ENCODE measurements around the gene LRRC73.
"Not testable (repeated sequence)": the region's sequence is repeated elsewhere in the genome, so short reads cannot be mapped to it uniquely, and the experiment has no call there.

Gene LRRC73

GRCh38 chr6:43515808-43516207, 5.7 kb upstream of the LRRC73 start:
- FAIRE-seq (no peak), DNase-seq (ENCODE audit: insufficient read length, low spot score) (no peak)

DNA sequence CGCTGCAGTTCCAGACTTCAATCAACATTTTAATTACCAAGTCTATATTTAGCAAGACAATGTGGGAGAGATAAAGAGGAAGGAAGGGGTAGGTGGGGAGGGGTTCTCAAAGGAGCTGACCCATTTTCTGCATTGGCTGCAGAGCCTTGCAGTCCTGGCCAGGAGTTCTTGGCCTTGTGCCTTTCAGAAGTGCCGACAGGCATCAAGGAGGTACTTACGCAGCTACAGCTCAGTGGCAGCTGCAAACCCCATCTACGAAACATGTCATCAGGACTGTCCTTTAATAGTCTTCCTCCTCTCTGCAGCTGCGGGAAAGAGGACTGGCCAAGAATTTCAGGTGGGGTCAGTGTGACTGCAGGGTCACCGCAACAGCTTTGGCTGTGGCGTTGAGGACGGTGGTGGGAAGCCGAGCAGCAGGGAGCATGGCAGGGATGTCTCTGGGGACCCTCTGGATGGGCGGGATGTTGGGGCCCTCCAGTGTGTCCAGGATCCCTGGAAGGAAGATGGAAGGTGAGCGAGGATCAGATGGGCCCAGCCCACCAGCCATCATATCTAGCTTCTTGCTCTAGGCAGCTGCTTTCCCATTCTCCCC, 1.8 kb upstream of the LRRC73 start:
- DNase-seq (ENCODE audit: insufficient read length, low spot score) (no peak), FAIRE-seq (no peak)

- DNase-seq (ENCODE audit: insufficient read length, low spot score) (no peak), FAIRE-seq (no peak)
Measured at GRCh38 chr6:43510827-43511163, 649 bp upstream of the LRRC73 start.

- FAIRE-seq (peak; percentile 51), DNase-seq (ENCODE audit: insufficient read length, low spot score) (no peak)
Measured at GRCh38 chr6:43509142-43509983, 783 bp downstream of the LRRC73 start.

DNA sequence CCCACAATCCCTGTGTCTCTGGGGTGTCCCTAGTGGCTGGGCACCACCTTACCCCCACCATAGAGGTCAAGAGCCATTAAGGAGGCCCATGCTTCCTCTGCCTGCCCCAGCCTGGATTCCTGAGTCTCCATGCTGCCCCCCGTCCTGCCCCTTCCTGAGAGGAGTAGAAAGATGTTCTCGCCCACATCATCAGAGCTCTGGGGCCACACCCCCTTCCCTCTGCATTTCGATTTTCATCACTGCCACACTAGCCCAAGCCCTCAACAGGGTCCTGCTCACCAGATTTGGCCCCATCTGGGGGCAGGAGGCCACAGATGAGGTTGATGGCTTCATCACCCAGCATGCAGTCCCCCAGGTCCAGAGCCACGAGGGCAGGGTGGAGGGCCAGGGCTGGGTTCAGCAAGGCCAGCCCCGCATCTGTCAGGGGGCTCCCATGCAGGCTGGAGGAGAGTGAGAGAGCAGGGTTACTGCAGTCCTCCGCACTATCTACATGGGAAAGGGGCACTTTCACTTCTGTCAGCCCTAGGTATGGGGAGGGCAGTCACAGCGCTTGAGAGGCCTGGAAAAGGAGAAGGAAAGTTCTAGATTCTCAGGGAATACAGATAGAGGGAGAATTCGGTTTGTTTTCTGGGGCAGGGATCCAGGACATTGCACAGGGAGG, 1.5 kb downstream of the LRRC73 start:
- FAIRE-seq (no peak), DNase-seq (ENCODE audit: insufficient read length, low spot score) (no peak)

- peak; percentile 77 for DNase-seq (ENCODE audit: insufficient read length, low spot score)
- peak; percentile 94 for FAIRE-seq
Measured at GRCh38 chr6:43506667-43507471, 3.3 kb downstream of the LRRC73 start.

- FAIRE-seq (no peak), DNase-seq (ENCODE audit: insufficient read length, low spot score) (no peak)
Measured at GRCh38 chr6:43506171-43506570, 4.0 kb downstream of the LRRC73 start.

DNA sequence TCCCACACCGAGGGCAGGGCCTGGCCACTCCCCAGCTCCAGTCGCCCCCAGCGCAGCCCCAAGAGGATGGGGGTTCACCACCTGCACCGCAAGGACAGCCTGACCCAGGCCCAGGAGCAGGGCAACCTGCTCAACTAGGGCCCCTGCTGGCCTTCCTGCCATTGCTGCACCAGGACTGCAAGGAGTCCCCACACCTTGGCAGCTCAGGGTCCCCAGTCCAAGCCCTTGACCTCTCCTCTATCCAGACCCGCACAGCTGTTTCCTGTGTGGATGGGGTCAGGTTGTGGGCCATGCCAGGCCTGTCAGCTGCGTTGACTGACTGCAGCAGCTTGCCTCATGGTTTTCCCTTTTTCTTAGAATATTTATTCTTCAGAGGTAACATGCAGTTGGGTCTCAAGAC, 4.4 kb downstream of the LRRC73 start:
- DNase-seq (ENCODE audit: insufficient read length, low spot score) (no peak), FAIRE-seq (no peak)

- no peak for FAIRE-seq
- DNase-seq (ENCODE audit: insufficient read length, low spot score), result no peak
Measured at GRCh38 chr6:43504756-43505593, 5.2 kb downstream of the LRRC73 start.

DNA sequence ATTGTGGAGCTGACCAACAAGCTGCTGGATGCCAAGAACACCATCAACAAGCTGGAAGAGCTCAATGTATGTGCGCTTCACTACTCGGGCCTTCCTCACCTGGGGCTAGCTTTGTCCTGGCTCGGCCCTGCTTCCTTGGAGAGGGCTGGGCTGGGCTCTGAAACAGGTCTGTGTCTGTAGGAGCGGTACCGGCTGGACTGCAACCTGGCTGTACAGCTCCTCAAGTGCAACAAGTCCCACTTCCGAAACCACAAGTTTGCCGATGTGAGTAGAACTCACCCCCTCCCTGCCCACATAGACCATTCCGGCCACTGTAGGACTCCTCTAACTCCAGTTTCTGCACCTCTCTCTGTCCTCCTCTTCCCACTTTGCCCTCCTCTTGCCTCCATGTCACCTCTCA, 6.7 kb downstream of the LRRC73 start:
- FAIRE-seq (no peak), DNase-seq (ENCODE audit: insufficient read length, low spot score) (no peak)

DNA sequence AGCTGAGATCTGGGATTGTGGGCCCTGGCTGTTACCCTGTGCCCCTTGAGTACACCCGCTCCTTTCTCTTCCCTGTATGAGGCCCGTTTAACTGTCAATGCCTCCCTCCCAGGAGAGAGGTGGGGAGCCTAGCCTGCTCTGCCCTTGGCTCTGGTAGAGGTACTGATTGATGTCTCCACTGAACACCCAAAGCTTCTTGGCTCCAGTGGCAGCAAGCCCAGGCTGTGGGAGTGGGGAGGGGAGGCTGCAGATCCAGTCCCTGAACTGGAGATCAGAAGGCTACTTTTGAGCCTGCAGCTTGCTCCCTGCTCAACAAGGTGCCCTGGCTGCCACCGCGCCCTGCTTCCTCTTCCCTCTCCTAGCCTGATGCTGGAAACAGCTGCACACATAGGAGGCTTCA, 7.5 kb downstream of the LRRC73 start:
- no peak for FAIRE-seq
- DNase-seq (ENCODE audit: insufficient read length, low spot score), result no peak

DNA sequence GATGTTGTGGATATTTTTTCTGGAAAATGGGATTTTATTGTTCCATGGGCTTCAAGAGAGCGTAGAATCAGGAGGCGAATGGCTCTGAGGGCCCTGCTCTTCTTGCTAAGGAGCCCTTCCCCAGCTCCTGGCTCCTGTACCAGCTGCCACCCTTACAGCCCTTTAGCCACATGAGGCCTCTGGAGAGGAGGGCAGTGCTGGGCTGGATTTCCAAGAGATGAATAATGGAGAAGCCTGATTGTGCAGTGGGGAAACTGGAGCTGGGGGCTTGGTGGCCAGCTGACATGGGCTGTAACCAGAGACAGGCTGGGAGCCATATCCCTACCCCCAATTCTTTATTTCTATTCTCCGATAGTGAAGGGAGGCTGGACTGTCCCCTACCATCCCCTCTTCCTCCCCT, 9.2 kb downstream of the LRRC73 start:
- no peak for FAIRE-seq
- no peak for DNase-seq (ENCODE audit: insufficient read length, low spot score)

GRCh38 chr6:43499028-43499815, 10.9 kb downstream of the LRRC73 start:
- FAIRE-seq, result no peak

DNA sequence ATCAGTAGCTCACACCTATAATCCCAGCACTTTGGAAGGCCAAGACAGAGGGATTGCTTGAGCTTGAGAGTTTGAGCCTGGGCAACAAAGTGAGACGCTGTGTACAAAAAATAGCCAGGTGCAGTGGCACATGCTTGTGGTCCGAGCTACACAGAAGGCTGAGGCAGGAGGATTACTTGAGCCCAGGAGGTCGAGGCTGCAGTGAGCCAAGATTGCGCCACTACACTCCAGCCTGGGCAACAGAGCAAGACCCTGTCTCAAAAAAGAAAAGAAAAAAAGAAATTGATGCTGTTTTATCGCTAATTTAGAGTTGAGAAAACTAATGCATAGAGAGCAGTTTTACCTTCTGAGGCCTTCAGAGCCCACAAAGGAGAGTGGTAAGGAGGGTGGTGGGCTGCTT, 11.9 kb downstream of the LRRC73 start:
- not testable (repeated sequence) for DNase-seq (ENCODE audit: insufficient read length, low spot score); FAIRE-seq

More at GRCh38 chr6:43499028-43499815, 10.9 kb downstream of the LRRC73 start:
- no peak for DNase-seq (ENCODE audit: insufficient read length, low spot score)

DNA sequence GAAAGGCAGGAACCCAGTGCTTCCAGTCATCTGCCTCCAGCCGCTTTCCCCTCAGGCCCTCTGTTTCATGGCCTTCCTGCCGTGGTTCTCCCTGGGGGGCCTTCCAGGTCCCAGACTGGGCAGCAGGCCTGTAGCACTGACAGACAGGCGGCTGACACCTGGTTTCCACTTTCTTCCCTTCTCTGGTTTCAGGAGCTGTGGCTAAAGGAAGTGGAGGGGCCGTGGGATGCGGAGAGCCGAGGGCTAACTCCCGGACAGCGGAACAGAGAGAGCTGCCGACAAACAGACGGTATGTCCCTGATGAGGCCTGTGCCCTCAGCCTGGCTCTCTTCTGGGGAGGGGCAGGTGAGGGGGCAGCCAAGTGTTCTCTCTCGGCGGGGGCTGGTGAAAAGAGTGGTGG, 12.5 kb downstream of the LRRC73 start:
- no peak for FAIRE-seq
- no peak for DNase-seq (ENCODE audit: insufficient read length, low spot score)

DNA sequence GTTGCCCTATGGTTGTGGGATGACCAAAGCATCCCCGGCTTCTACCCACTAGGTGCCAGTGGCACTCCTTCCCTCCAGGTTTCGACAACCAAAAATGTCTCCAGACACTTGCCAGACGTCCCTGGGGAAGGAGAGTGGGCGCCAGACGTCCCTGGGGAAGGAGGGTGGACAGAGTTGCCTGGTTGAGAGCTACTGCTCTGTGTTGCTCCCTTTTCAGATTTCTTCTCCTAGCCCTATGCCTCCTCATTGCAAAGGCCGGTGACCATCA, 13.1 kb downstream of the LRRC73 start:
- no peak for FAIRE-seq
- no peak for DNase-seq (ENCODE audit: insufficient read length, low spot score)

DNA sequence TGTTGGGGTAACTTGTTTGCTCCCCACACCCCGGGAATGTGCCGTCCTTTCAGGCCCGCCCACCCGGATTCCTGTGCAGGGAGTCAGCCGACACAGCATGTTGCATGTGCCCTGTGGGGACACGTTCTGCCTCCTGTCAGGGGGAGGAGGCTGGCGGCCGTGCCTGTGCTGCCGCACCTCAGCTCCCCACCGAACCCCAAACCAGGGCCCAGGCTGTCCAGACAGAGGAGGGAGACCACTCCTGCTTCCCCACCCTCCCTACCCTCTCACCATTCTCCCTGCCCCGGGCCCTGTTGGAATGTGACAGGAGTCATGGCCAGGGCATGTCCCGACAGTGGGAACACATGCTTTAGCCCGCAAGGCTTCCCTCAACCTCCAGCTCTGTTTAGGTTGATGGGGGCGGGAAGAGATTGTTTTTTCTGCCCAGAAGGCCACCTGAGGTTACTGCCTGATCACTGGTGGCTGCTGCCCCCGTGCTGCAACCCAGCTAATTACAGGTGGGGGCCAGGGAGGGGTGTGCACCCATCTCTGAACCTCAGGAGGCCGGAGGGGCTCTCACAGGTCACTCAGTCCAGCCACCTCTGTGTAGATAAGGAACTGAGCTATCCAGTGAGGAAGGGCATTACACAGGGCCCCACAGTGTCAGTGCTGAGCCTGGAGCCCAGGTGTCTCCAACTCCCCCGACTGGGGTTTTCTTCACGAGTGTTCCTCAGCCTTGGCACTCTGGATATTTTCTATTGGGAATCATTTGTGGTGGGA, 13.6 kb downstream of the LRRC73 start:
- DNase-seq (ENCODE audit: insufficient read length, low spot score) (peak; percentile 81), FAIRE-seq (peak; percentile 92)

- FAIRE-seq (no peak), DNase-seq (ENCODE audit: insufficient read length, low spot score) (no peak)
Measured at GRCh38 chr6:43495409-43495941, 14.7 kb downstream of the LRRC73 start.

- DNase-seq (ENCODE audit: insufficient read length, low spot score) (no peak), FAIRE-seq (no peak)
Measured at GRCh38 chr6:43494766-43495165, 15.4 kb downstream of the LRRC73 start.
